ENCODE measurements around the gene SLC16A7.
"Not testable (repeated sequence)": the region's sequence is repeated elsewhere in the genome, so short reads cannot be mapped to it uniquely, and the experiment has no call there.

SLC16A7 gene

GRCh38 chr12:59736359-59736758 is 140.5 kb downstream of the SLC16A7 start:
- no peak for DNase-seq (ENCODE audit: low read depth)

DNA sequence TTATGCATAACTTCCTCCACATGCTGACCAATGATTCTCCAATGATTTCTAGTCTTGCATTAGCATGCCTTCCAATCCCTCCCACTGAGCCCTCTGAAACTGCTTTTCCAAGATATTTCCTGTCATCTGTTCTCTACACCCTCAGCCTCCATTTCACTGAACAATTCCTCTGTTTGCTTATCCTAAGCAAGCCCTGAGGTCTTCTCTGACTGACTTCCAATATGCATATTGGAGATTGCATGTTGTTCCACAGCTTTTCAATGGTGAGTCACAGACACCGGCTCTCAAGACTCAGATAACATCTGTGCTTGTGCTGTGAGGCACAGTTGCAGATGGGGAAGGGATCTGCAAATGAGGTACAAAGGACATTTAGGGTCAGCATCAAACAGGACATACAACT is 141.0 kb downstream of the SLC16A7 start:
- peak; percentile 78 for DNase-seq (ENCODE audit: low read depth)

- peak; percentile 53 for DNase-seq (ENCODE audit: low read depth)
Measured at GRCh38 chr12:59737725-59738463, 142.1 kb downstream of the SLC16A7 start.

GRCh38 chr12:59742841-59743240 is 147.0 kb downstream of the SLC16A7 start:
- no peak for DNase-seq (ENCODE audit: low read depth)

GRCh38 chr12:59744564-59744963 is 148.7 kb downstream of the SLC16A7 start:
- no peak for DNase-seq (ENCODE audit: low read depth)

DNA sequence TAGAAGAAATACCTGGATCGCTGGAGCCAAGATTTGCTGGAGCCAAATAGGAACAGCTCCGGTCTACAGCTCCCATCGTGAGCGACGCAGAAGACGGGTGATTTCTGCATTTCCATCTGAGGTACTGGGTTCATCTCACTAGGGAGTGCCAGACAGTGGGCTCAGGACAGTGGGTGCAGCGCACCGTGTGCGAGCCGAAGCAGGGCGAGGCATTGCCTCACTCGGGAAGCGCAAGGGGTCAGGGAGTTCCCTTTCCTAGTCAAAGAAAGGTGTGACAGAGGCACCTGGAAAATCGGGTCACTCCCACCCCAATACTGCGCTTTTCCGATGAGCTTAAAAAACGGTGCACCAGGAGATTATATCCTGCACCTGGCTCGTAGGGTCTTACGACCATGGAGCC is 155.3 kb downstream of the SLC16A7 start:
- not testable (repeated sequence) for DNase-seq (ENCODE audit: low read depth)

GRCh38 chr12:59761542-59761941 is 165.7 kb downstream of the SLC16A7 start:
- DNase-seq (ENCODE audit: low read depth): no peak

DNA sequence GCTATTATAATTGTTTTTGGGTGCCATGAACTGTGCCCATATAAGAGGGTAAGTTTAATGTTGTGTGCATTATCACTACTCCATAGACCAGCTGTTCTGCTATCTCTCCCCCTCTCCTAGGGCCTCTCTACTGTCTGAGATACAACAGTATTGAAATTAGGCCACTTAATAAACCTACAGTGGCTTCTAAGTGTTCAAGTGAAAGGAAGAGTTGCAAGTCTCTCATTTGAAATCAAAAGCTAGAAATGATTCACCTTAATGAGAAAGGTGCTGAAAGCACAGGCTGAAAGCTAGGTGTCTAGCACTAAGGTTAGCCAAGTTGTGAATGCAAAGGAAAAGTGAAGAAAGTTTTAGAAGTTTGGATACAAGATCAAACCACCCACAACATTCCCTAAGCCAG is 168.0 kb downstream of the SLC16A7 start:
- DNase-seq (ENCODE audit: low read depth): no peak

GRCh38 chr12:59768031-59768430 is 172.2 kb downstream of the SLC16A7 start:
- no peak for DNase-seq (ENCODE audit: low read depth)

GRCh38 chr12:59780605-59781135 is 184.8 kb downstream of the SLC16A7 start:
- DNase-seq (ENCODE audit: low read depth): peak; percentile 31

GRCh38 chr12:59787610-59788009 is 191.8 kb downstream of the SLC16A7 start:
- no peak for DNase-seq (ENCODE audit: low read depth)

GRCh38 chr12:59792647-59793046 is 196.8 kb downstream of the SLC16A7 start:
- no peak for DNase-seq (ENCODE audit: low read depth)

DNA sequence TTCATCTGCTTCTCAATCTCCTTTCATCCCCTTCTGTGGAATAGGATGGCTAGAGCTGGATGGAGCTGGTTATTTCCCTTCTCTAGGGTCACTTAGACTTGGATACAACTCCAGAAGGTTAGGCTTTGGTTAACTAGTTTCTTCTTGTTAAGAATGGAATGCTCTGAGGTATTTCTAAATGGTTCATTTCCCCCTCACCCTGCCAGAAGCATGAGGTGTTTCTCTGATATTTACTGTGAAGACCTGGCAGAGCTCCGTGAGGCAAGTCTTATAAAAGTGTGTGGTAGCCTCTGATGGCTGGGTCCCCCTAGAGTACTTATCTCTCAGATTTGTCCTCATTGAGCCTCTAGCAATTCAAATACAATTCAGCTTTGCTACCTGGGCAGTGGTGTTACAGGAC is 207.9 kb downstream of the SLC16A7 start:
- no peak for DNase-seq (ENCODE audit: low read depth)

DNA sequence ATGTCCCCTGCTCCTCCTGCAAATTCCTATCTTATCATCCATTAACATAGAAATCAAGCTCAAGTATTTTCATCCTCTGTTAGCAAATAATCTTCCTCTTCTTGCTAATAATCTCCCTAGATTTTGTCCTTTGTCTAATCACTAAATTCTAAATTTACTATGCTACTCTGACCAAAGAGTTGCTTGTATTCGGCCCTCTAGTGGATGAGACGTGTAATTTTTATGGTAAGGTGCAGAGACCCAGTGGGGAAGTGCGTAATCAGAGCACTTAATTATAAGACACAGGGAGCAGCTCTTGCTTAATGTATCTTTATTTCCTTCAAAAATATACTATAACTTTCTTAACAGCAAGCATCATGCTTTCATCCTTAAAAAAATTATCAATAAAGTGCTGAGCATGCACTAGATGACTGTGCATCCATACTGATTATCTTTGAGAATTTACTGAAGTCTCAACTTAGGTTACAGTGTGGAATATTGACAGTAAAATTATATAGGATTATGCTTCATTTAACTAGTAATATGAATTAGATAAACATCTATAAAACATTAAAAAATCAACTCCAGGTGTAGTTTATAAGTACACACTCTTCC is 212.6 kb downstream of the SLC16A7 start:
- DNase-seq (ENCODE audit: low read depth): peak; percentile 18

DNA sequence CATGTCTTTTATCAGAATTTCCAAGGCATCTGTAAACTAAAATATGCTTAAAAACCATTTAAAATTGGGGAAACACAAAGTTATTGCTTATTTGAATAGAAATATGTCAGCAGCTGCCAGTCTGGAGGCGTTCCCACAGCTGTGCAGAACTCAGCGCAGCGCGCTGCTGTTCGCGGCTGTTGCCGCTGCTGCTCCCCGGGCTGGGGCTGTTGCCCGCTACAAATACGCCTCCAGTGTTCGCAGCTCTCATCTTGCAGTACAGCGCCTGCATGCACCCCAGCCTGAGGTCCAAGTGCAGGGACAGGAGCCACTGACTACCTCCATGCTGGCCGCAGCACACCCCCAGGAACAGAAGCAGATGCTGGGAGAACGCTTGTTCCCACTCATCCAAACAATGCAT is 216.2 kb downstream of the SLC16A7 start:
- no peak for DNase-seq (ENCODE audit: low read depth)

- no peak for DNase-seq (ENCODE audit: low read depth)
Measured at GRCh38 chr12:59812716-59813115, 216.9 kb downstream of the SLC16A7 start.

DNA sequence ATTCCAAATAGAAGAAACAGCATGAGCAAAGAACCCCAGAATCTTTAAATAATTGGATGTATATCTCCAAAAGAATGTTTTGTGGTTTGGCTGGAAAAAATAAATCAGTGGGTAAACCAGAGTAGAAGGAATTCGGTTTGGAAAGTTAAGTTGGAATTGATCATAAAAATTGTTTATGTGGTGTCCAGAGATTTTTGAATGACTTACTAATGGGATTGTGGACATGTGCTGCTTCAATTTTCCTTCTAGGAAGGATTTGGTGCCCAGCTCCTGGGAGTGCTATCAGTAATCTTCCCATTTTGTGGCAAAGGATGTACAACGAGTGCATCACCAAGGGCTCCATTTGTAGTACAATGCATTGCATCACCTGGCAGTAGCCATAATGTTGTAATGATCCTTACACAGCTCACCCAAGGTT is 224.8 kb downstream of the SLC16A7 start:
- DNase-seq (ENCODE audit: low read depth): no peak

DNA sequence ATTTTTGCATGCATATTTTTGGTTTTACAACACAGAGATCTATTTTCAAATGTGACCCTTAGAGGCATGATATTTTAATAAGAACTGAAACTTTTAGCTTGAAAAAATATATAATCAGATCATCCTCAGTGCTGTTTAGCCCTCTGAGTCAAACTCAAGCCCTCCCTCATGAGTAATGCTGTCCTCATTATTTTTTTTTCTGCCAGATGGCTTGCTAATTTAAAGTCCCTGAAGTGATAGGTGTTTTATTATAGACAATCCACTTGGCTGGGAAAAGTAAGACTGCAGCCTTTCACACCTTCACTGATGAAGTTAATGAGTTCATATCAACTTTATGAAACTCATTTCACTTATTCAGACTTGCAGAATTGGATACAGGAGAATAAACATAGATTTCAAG is 227.7 kb downstream of the SLC16A7 start:
- no peak for DNase-seq (ENCODE audit: low read depth)

GRCh38 chr12:59827767-59828166 is 231.9 kb downstream of the SLC16A7 start:
- no peak for DNase-seq (ENCODE audit: low read depth)

GRCh38 chr12:59828521-59828920 is 232.7 kb downstream of the SLC16A7 start:
- no peak for DNase-seq (ENCODE audit: low read depth)

DNA sequence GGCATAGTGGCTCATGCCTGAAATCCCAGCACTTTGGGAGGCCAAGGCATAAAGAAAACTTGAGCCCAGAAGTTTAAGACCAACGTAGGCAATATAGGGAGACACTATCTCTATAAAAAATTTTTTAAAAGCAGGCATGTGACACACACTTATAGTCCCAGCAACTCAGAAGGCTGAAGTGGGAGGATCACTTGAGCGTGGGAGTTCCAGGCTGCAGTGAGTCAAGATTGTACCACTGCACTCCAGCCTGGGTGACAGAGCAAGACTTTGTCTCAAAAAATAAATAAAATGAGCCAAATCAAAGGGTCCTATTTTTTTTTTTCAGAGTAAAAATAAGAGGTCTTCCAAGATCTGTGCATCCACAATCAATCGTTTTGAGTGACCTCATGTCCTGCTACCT is 237.6 kb downstream of the SLC16A7 start:
- no peak for DNase-seq (ENCODE audit: low read depth)

DNA sequence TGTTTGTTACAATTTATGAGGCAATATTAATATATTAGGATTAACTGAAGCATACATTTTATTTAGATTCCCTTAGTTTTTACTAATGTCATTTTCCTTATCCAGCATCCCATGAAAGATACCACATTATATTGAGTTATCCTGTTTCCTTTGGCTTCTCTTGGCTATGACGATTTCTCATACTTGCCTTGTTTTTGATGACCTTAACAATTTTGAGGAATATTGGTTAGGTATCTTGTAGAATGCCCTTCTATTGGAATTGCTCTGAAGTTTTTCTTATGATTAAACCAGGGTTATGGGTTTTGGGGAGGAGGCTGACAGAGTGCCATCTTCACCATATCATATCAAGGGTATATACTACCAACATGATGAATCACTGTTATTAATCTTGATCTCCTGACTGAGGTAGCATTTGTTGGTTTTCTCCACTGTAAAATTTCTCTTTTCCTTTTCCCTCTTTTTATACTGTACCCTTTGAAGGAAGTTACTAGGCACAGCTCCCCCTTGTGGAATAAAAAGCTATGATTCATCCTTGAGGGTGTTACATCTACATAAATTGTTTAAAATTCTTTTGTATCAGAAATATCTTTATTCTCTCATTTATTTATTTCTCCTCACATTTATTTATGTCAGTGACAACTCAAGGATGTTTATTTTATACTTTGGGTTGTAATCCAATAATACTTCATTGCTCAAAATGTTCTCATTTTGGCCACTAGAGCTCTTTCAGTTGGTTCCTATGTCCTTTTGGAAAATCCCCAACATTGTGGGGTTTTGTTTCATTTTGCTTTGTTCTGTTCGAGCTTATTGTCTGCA is 239.0 kb downstream of the SLC16A7 start:
- peak; percentile 16 for DNase-seq (ENCODE audit: low read depth)

Measured in fibroblast of the conjunctiva (primary cell).